OCI-LY1 (cell line): ENCODE results near the gene VWA8.

Experiments used
- H2AFZ ChIP-seq: fragments of 200-600 bp; sonication (generic), shearing (Covaris generic); 2 replicates; pipeline ENCODE4 v1.6.0; 2014; ENCODE audit warnings: antibody characterized with exemption, mild to moderate bottlenecking, low read length
- H3F3A ChIP-seq: fragments of 200-600 bp; sonication (generic), shearing (Covaris generic); 2 replicates; pipeline ENCODE4 v1.6.0; 2014; ENCODE audit warnings: mild to moderate bottlenecking, antibody characterized with exemption, low read length, moderate library complexity; ENCODE audit not compliant: insufficient read depth
- H3K27ac ChIP-seq: fragments of 200-600 bp; sonication (generic); 2 replicates; pipeline ENCODE4 v1.5.1; 2014; ENCODE audit warnings: low read length, mixed run types, mild to moderate bottlenecking, low read depth; ENCODE audit not compliant: poor library complexity, severe bottlenecking
- H3K27me3 ChIP-seq: fragments of 200-600 bp; sonication (generic); 2 replicates; pipeline ENCODE4 v1.6.0; 2014; ENCODE audit warnings: antibody characterized with exemption, mild to moderate bottlenecking, low read length, moderate library complexity; ENCODE audit not compliant: insufficient read depth
- H3K36me3 ChIP-seq: fragments of 200-600 bp; sonication (generic); 2 replicates; pipeline ENCODE4 v1.6.1; 2014; ENCODE audit warnings: mild to moderate bottlenecking, antibody characterized with exemption, low read length, moderate library complexity, mixed read lengths; ENCODE audit not compliant: insufficient read depth
- H3K4me1 ChIP-seq: fragments of 200-600 bp; sonication (generic); 2 replicates; pipeline ENCODE4 v1.5.1; 2014; ENCODE audit warnings: mild to moderate bottlenecking, low read length, moderate library complexity; ENCODE audit not compliant: insufficient read depth, severe bottlenecking
- H3K4me2 ChIP-seq: fragments of 200-600 bp; sonication (generic), shearing (Covaris generic); 2 replicates; pipeline ENCODE4 v1.6.1; 2014; ENCODE audit warnings: low read length
- H3K4me3 ChIP-seq: fragments of 200-600 bp; sonication (generic); 2 replicates; pipeline ENCODE4 v1.5.1; 2014; ENCODE audit warnings: low read length, low read depth, mild to moderate bottlenecking, mixed read lengths; ENCODE audit not compliant: poor library complexity, severe bottlenecking
- H3K79me2 ChIP-seq: fragments of 200-600 bp; shearing (Covaris generic); 2 replicates; pipeline ENCODE4 v1.6.1; 2016; ENCODE audit warnings: mixed run types, low read length, mixed read lengths; ENCODE audit not compliant: insufficient read depth
- H3K9ac ChIP-seq: fragments of 200-600 bp; sonication (generic), shearing (Covaris generic); 2 replicates; pipeline ENCODE4 v1.6.1; 2014; ENCODE audit warnings: mild to moderate bottlenecking, low read length, mixed read lengths
- H3K9me2 ChIP-seq: fragments of 200-600 bp; sonication (generic), shearing (Covaris generic); 2 replicates; pipeline ENCODE4 v1.6.1; 2014; ENCODE audit warnings: low read depth, mild to moderate bottlenecking, low read length, mixed read lengths
- H3K9me3 ChIP-seq: fragments of 200-600 bp; shearing (Covaris generic); 2 replicates; pipeline ENCODE4 v1.6.1; 2014; ENCODE audit warnings: low read length, mixed read lengths
- H4K20me1 ChIP-seq: fragments of 200-600 bp; sonication (generic), shearing (Covaris generic); 2 replicates; pipeline ENCODE4 v1.6.0; 2016; ENCODE audit warnings: mild to moderate bottlenecking, low read length; ENCODE audit not compliant: insufficient read depth
- CTCF ChIP-seq: fragments of 200-600 bp; sonication (generic), shearing (Covaris generic); IDR thresholded peaks from 2 replicates; pipeline ENCODE4 v1.5.1; 2017; ENCODE audit warnings: mild to moderate bottlenecking, antibody characterized with exemption, low read length, moderate library complexity, mixed read lengths
- EZH2 ChIP-seq: fragments of 200-600 bp; sonication (generic), shearing (Covaris generic); IDR thresholded peaks from 2 replicates; pipeline ENCODE4 v1.8.0; 2017; ENCODE audit warnings: borderline replicate concordance, mixed run types, mild to moderate bottlenecking, antibody characterized with exemption, low read length, moderate library complexity, mixed read lengths

VWA8 gene

GRCh38 chr13:41605319-41606285, 355.3 kb downstream of the VWA8 start:
- TF ChIP-seq CTCF, result no peak
- no peak for TF ChIP-seq EZH2
- Histone ChIP-seq H3K9me3 (no peaks in the 10 kb centered on the region), H3K27me3 (no peaks in the 10 kb centered on the region), H3K9ac (no peak overlapping the region), H3K27ac (no peak overlapping the region), H3K9me2 (no peaks in the 10 kb centered on the region), H3K36me3 (peaks cover 29% of the 10 kb centered on the region; the same call in 1 of the 2 replicates), H3K79me2 (no peaks in the 10 kb centered on the region), H3K4me1 (no peaks in the 10 kb centered on the region), H3K4me3 (no peak overlapping the region), H2AFZ (no peak overlapping the region), H3F3A (no peaks in the 10 kb centered on the region), H4K20me1 (no peaks in the 10 kb centered on the region), H3K4me2 (no peak overlapping the region)

GRCh38 chr13:41603917-41604316, 357.0 kb downstream of the VWA8 start:
- H3K9me2 ChIP-seq, result no peaks in the 10 kb centered on the region
- no peak overlapping the region for H3K4me3 ChIP-seq
- no peaks in the 10 kb centered on the region for H3K9me3 ChIP-seq
- no peak overlapping the region for H2AFZ ChIP-seq
- no peaks in the 10 kb centered on the region for H3K27me3 ChIP-seq
- no peaks in the 10 kb centered on the region for H3K79me2 ChIP-seq
- H3K9ac ChIP-seq, result no peak overlapping the region
- no peaks in the 10 kb centered on the region for H3K4me1 ChIP-seq
- H3K4me2 ChIP-seq, result no peak overlapping the region
- no peak overlapping the region for H3K27ac ChIP-seq
- H3F3A ChIP-seq, result no peaks in the 10 kb centered on the region
- no peak for TF ChIP-seq CTCF
- H3K36me3 ChIP-seq, result peaks cover 24% of the 10 kb centered on the region; the same call in 1 of the 2 replicates
- no peaks in the 10 kb centered on the region for H4K20me1 ChIP-seq

- H3K9me2 ChIP-seq, result no peaks in the 10 kb centered on the region
- 0 out of 2 replicates have a peak, but pooled peaks cover 4% of the 10 kb centered on the region for H3F3A ChIP-seq
- no peak overlapping the region for H3K9ac ChIP-seq
- H2AFZ ChIP-seq, result no peak overlapping the region
- no peaks in the 10 kb centered on the region for H3K27me3 ChIP-seq
- no peaks in the 10 kb centered on the region for H3K9me3 ChIP-seq
- H3K27ac ChIP-seq, result no peak overlapping the region
- no peak for TF ChIP-seq EZH2
- H3K4me1 ChIP-seq, result peaks cover under 1% of the 10 kb centered on the region
- H3K4me3 ChIP-seq, result no peak overlapping the region
- H3K79me2 ChIP-seq, result no peaks in the 10 kb centered on the region
- no peak overlapping the region for H3K4me2 ChIP-seq
- no peaks in the 10 kb centered on the region for H4K20me1 ChIP-seq
- H3K36me3 ChIP-seq, result peaks cover 15% of the 10 kb centered on the region; the same call in 1 of the 2 replicates
Measured at GRCh38 chr13:41601718-41602445, 359.0 kb downstream of the VWA8 start.
